SH-SY5Y (cell line): ENCODE measurements around the gene NR3C2.

ENCODE experiments used
- GATA2 ChIP-seq: IDR thresholded peaks from 2 replicates; pipeline ENCODE4 v1.6.1; 2011; ENCODE audit warnings: mild to moderate bottlenecking, low read depth, low read length
- GATA3 ChIP-seq: IDR thresholded peaks from 2 replicates; pipeline ENCODE4 v1.6.1; 2011; ENCODE audit warnings: low read depth, mild to moderate bottlenecking, low read length, moderate library complexity

- no peak for TF ChIP-seq GATA2
- no peak for TF ChIP-seq GATA3
Observed at GRCh38 chr4:148210661-148211060, 231.6 kb downstream of the NR3C2 start.
